ENCODE data around the gene LRPAP1. TPM values are rescaled to one million over a fixed set of nuclear protein-coding genes. Genes with fewer than 3 reads are reported as not detected.
A peak's percentile ranks its signal among the peaks of the same experiment; 100 is the strongest.

The LRPAP1 gene
- total RNA-seq, 4 donors from 2014 or later, result 168 to 320 (median 259) TPM

- Histone ChIP-seq H3K36me3 (no peaks in the 10 kb centered on the region), H3K27ac (no peak overlapping the region), H3K4me3 (replicated peaks in 1 of 3) (no peak overlapping the region), H3K9me3 (no peaks in the 10 kb centered on the region), H3K4me1 (peaks cover 9 to 17% of the 10 kb centered on the region in 2 donors), H3K27me3 (no peaks in the 10 kb centered on the region)
- intact Hi-C loops (cut with DNase I), result no loop called here
- TF ChIP-seq POLR2A (IDR thresholded peaks at IDR 0.05), result no peak
- TF ChIP-seq, protein P1, sequence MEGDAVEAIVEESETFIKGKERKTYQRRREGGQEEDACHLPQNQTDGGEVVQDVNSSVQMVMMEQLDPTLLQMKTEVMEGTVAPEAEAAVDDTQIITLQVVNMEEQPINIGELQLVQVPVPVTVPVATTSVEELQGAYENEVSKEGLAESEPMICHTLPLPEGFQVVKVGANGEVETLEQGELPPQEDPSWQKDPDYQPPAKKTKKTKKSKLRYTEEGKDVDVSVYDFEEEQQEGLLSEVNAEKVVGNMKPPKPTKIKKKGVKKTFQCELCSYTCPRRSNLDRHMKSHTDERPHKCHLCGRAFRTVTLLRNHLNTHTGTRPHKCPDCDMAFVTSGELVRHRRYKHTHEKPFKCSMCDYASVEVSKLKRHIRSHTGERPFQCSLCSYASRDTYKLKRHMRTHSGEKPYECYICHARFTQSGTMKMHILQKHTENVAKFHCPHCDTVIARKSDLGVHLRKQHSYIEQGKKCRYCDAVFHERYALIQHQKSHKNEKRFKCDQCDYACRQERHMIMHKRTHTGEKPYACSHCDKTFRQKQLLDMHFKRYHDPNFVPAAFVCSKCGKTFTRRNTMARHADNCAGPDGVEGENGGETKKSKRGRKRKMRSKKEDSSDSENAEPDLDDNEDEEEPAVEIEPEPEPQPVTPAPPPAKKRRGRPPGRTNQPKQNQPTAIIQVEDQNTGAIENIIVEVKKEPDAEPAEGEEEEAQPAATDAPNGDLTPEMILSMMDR (IDR thresholded peaks at IDR 0.05), result no peak
- 88 to 97% methylated on average over 9 to 14 of the region's 15 CpGs for WGBS, 2 donors
- no peak for DNase-seq
Observed at GRCh38 chr4:3464349-3464905, 67.8 kb downstream of the LRPAP1 start.

GRCh38 chr4:3463556-3464348 lies 68.5 kb downstream of the LRPAP1 start:
- DNase-seq, result no peak
- intact Hi-C loops (cut with DNase I), result no loop called here
- no peaks in the 10 kb centered on the region for H3K27me3 ChIP-seq
- H3K4me1 ChIP-seq, result peaks cover 9 to 17% of the 10 kb centered on the region in 2 donors
- 58 to 100% methylated on average over 1 to 7 of the region's 43 CpGs for WGBS, 2 donors
- TF ChIP-seq, protein P1 (IDR thresholded peaks at IDR 0.05), result no peak
- no peak for TF ChIP-seq POLR2A (IDR thresholded peaks at IDR 0.05)
- peak overlapping the region in 1 of 3 donors; percentile 35 for H3K4me3 ChIP-seq (replicated peaks in 1 of 3)
- no peaks in the 10 kb centered on the region for H3K36me3 ChIP-seq
- H3K27ac ChIP-seq, result no peak overlapping the region
- H3K9me3 ChIP-seq, result no peaks in the 10 kb centered on the region

DNA sequence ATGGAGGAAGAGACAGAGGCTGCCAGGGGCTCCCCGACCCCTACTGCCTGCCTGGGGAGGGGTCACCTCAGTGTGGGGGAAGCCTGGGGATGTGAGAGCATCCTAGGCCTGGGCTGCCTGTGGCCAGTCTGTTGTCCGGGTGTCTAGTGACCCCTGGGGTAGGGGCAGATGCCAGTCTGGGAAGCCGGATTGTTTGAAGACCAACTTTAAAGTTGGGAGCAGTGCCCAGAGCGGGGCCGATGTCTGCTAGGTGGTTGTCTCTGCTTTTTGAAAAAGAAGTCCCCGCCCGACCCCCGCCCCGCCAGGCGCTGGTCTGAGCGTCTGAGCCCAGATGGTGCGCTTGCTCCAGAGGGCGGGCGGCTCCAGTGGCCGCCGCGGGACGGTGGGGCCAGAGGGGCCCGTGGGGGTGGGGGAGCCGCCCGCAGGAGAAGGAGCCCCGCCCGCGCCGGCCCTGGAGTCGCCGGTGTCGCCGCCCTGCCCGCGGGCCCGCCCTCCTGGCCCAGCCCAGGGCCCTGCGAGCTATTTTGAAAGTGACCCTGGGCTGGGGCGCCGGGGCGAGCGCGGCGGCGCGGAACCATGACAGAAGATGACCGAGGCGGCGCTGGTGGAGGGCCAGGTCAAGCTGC lies 69.3 kb downstream of the LRPAP1 start, which contains the start of gene DOK7:
TSS of gene DOK7 (plus strand) at position 517 of the 626 bp plus-strand sequence. CDS start at position 587, 70 bp downstream.
- intact Hi-C loops (cut with DNase I), result no loop called here
- TF ChIP-seq POLR2A (IDR thresholded peaks at IDR 0.05), result no peak
- TF ChIP-seq, protein P1 (IDR thresholded peaks at IDR 0.05), result no peak
- peak; percentile 63 to 75 for DNase-seq
- Histone ChIP-seq H3K36me3 (no peaks in the 10 kb centered on the region), H3K27ac (peak within 1 kb of the TSS in 1 of 3 donors; percentile 5), H3K4me1 (peaks cover 9 to 17% of the 10 kb centered on the region in 2 donors), H3K27me3 (no peaks in the 10 kb centered on the region), H3K4me3 (replicated peaks in 1 of 3) (peak within 1 kb of the TSS in 1 of 3 donors; percentile 35), H3K9me3 (no peaks in the 10 kb centered on the region)
- WGBS, 2 donors, result 20 to 43% methylated on average over 1 to 9 of the region's 44 CpGs

DNA sequence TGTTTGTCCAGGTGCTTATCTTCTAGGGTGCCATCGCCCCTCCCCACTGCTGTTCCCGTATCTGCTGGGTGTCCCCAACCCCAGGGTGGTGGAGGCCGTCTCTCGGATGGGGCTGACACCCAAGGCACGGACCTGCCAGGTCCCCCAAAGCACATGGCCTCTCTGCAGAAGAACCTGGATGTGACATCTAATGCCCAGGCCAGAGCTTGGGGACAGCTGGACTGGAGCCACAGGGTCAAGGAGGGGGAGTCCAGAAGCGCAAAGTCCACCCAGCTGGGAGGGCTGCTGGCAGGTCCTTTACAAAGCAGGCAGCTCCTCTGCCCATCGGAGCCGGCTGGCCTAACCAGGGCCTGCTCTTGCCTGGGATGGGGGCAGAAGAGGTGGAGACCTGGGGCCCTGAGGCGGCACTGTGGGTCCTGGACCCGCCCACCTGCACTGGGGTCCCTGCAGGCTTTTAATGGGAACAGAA lies 69.9 kb downstream of the LRPAP1 start:
- Histone ChIP-seq H3K36me3 (no peaks in the 10 kb centered on the region), H3K4me3 (replicated peaks in 1 of 3) (no peak overlapping the region), H3K4me1 (peaks cover 9 to 17% of the 10 kb centered on the region in 2 donors), H3K9me3 (no peaks in the 10 kb centered on the region), H3K27me3 (no peaks in the 10 kb centered on the region), H3K27ac (peak overlapping the region in 1 of 3 donors; percentile 5)
- DNase-seq, result no peak
- WGBS, 2 donors, result 66 to 89% methylated on average over 6 to 7 of the region's 10 CpGs
- intact Hi-C loops (cut with DNase I), result no loop called here
- TF ChIP-seq POLR2A (IDR thresholded peaks at IDR 0.05), result no peak
- TF ChIP-seq, protein P1 (IDR thresholded peaks at IDR 0.05), result no peak
